Vagina (tissue), 2 donors: Measurements from ENCODE around the gene IL24.

Experiments
- CTCF ChIP-seq, 3 experiments: fragments of 450-650 bp in 2 of 3; fragments of 200-600 bp in 1 of 3; sonication (generic) in 1 of 3; IDR thresholded peaks; one replicate each; pipeline ENCODE4 v1.5.1; 2017 to 2019; ENCODE audit warnings: antibody characterized with exemption in 3 of 3, mild to moderate bottlenecking in 2 of 3, moderate library complexity in 2 of 3
- POLR2A ChIP-seq, 2 donors: fragments of 450-650 bp; IDR thresholded peaks; one replicate each; pipeline ENCODE4 v1.6.1; 2017; ENCODE audit warnings: antibody characterized with exemption in 2 of 2, mild to moderate bottlenecking in 2 of 2, moderate library complexity in 2 of 2
- POLR2AphosphoS5 ChIP-seq, 2 donors: sonication (generic); formaldehyde crosslinking; IDR thresholded peaks; one replicate each; pipeline ENCODE4 v1.9.0; 2017; ENCODE audit warnings: antibody characterized with exemption in 2 of 2, mild to moderate bottlenecking in 2 of 2, low read depth in 1 of 2; ENCODE audit not compliant: insufficient read depth in 1 of 2

- TF ChIP-seq CTCF (IDR thresholded peaks at IDR 0.05) = no peak
- TF ChIP-seq POLR2AphosphoS5 (IDR thresholded peaks at IDR 0.05; ENCODE audit: insufficient read depth in 1 of 2, low read depth in 1 of 2) = no peak
- no peak for TF ChIP-seq POLR2A (IDR thresholded peaks at IDR 0.05)
Observed at GRCh38 chr1:206922524-206922923, 25.3 kb downstream of the IL24 start.
